ENCODE measurements around the gene LYPD5. TPM values are rescaled to one million over a fixed set of nuclear protein-coding genes. Genes with fewer than 3 reads are reported as not detected.

Gene LYPD5
- total and polyA plus RNA-seq, 2 of the 8 experiments (the other 6 are each of a cell fraction or from before 2014, with no cell fraction given), result 0.74 to 4.3 TPM

DNA sequence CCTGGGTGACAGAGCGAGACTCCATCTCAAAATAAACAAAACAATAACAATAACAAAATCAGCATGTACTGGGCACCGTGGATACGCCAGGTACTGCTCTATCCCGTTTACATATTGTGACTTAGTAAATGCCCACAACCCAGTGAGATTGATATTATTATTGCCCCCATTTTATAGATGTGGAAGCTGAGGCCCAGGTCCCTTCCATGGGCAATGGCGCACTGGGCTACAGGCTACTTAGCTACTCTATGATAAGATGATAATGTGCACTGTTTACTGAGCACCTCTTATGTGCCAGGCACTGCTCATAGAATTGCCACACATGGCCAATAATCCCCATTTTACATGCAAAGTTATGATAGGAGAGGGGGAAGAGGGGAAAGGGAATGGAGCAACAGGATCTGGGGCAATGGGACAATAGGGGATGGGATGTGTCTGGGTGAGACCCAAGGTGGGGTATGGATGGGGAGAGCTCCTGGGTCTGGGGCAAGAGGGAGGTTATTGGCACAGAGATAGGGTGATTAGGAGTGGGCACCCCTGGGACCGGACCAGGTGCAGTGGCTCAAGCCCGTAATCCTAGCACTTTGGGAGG, 26.9 kb downstream of the LYPD5 start:
- no peak overlapping the region for H2AK5ac ChIP-seq (ENCODE audit: low read depth, low read length)
- CTCF ChIA-PET (ENCODE audit: partially characterized antibody), result interaction anchor here (0.6 to 37.0 kb wide), 9 partner anchors 10 to 1073 kb away, joined by 3 to 703 read pairs (median 4); partner anchors contain the start of gene SMG9
- H3K23me2 ChIP-seq (ENCODE audit: low read depth, low read length), result peaks cover 9% of the 10 kb centered on the region
- no peaks in the 10 kb centered on the region for H3K36me3 ChIP-seq (ENCODE audit: control insufficient read depth in 2 of 4, insufficient read depth in 4 of 4, low read length in 3 of 4)
- no peak overlapping the region for H2BK120ac ChIP-seq (replicated peaks; ENCODE audit: low read depth, low read length)
- TF ChIP-seq HDAC6 (IDR thresholded peaks at IDR 0.05; ENCODE audit: low read depth, low read length), result no peak
- TF ChIP-seq RNF2 (IDR thresholded peaks at IDR 0.05; ENCODE audit: borderline replicate concordance, low read depth, low read length, missing control alignments, poor library complexity, severe bottlenecking), result no peak
- no peak for TF ChIP-seq KDM5A (IDR thresholded peaks at IDR 0.05; ENCODE audit: low read length)
- H3K4me3 ChIP-seq (ENCODE audit: extremely low read depth in 1 of 4, insufficient read depth in 2 of 4, low read depth in 3 of 4, low read length in 4 of 4), result no peak overlapping the region
- H4K8ac ChIP-seq (ENCODE audit: extremely low read depth, insufficient read depth, low read length), result no peak overlapping the region
- no peak overlapping the region for H3K23ac ChIP-seq (ENCODE audit: insufficient read length)
- H3K27me3 ChIP-seq (replicated peaks in 1 of 4; ENCODE audit: control insufficient read depth in 3 of 4, extremely low read depth in 1 of 4, insufficient read depth in 3 of 4, low read length in 3 of 4), result peaks cover 11 to 35% (median 28%) of the 10 kb centered on the region in 4 experiments
- DNase-seq (ENCODE audit: low read depth in 1 of 2, low spot score in 2 of 2) (no peak), FAIRE-seq (no peak)
- H3K9ac ChIP-seq (replicated peaks in 1 of 4; ENCODE audit: extremely low read depth in 1 of 4, low read depth in 3 of 4, low read length in 3 of 4), result no peak overlapping the region
- H3K56ac ChIP-seq (replicated peaks; ENCODE audit: insufficient read length, low read depth, low read length), result no peak overlapping the region
- no peak overlapping the region for H3K14ac ChIP-seq (ENCODE audit: insufficient read length)
- no peak overlapping the region for H3K4ac ChIP-seq (replicated peaks; ENCODE audit: insufficient read length, low read depth, low read length)
- H4K91ac ChIP-seq (replicated peaks; ENCODE audit: insufficient read length, low read length), result no peak overlapping the region
- no peak overlapping the region; a peak in 1 of 4 replicates for H3K4me2 ChIP-seq (ENCODE audit: insufficient read depth in 1 of 2, low read depth in 2 of 2, low read length in 2 of 2)
- no peaks in the 10 kb centered on the region for H3K79me1 ChIP-seq (ENCODE audit: low read depth, low read length)
- no peak overlapping the region for H3K27ac ChIP-seq (ENCODE audit: low read depth, low read length)
- peaks cover 4 to 18% (median 10%) of the 10 kb centered on the region in 4 experiments for H3K4me1 ChIP-seq (replicated peaks in 1 of 4; ENCODE audit: control insufficient read depth in 3 of 4, insufficient read depth in 4 of 4, low read length in 3 of 4)
- no peaks in the 10 kb centered on the region for H3K9me3 ChIP-seq (ENCODE audit: insufficient read depth in 2 of 2, low read depth in 1 of 2, low read length in 1 of 2)
- H3K79me2 ChIP-seq (ENCODE audit: control insufficient read depth in 1 of 2, insufficient read depth in 2 of 2, low read length in 2 of 2), result no peaks in the 10 kb centered on the region
- H3K18ac ChIP-seq (ENCODE audit: extremely low read depth, low read length), result no peak overlapping the region
- H2BK15ac ChIP-seq (ENCODE audit: low read length), result peak overlapping the region; percentile 81; the same call in 1 of the 2 replicates
- no peak overlapping the region for H2AFZ ChIP-seq (ENCODE audit: low read length)
- POLR2A ChIA-PET (ENCODE audit: partially characterized antibody), result interaction anchor here (1.3 to 5.3 kb wide), 3 partner anchors 21 to 160 kb away, joined by 3 to 23 read pairs (median 3); partner anchors contain the start of genes SMG9 and ZNF45
- WGBS, 2 experiments (ENCODE audit: extremely low coverage in 1 of 2, insufficient coverage in 1 of 2, insufficient read length in 1 of 2, insufficient replicate concordance in 2 of 2, low coverage in 1 of 2, low lambda C conversion rate in 2 of 2, missing lambda C conversion rate in 1 of 2), result 90% methylated on average over 7 of the region's 7 CpGs; no CpG with 5 or more reads in 1 of the 2 experiments
- H2BK20ac ChIP-seq (ENCODE audit: low read length), result no peak overlapping the region
- no peak overlapping the region for H2BK5ac ChIP-seq (ENCODE audit: low read depth, low read length)
- no peak overlapping the region for H2BK12ac ChIP-seq (ENCODE audit: low read depth, low read length)
- no peak overlapping the region for H4K5ac ChIP-seq (ENCODE audit: insufficient read length, low read depth, low read length)
- no peaks in the 10 kb centered on the region for H4K20me1 ChIP-seq (replicated peaks in 1 of 2; ENCODE audit: control insufficient read depth in 1 of 2, insufficient read depth in 2 of 2, low read length in 2 of 2)
